HepG2 (cell line): ENCODE measurements around the gene LSM12. TPM values are rescaled to one million over a fixed set of nuclear protein-coding genes. Genes with fewer than 3 reads are reported as not detected.
A peak's percentile ranks its signal among the peaks of the same experiment; 100 is the strongest.

ENCODE experiments used
- BCLAF1 ChIP-seq: fragments of 450-650 bp; IDR thresholded peaks from 2 replicates; pipeline ENCODE4 v1.6.1; 2017; ENCODE audit warnings: mild to moderate bottlenecking
- CCAR2 ChIP-seq: fragments of 200-400 bp; formaldehyde crosslinking; optimal IDR thresholded peaks from 2 replicates; pipeline ENCODE3; 2018; ENCODE audit warnings: low read depth, mild to moderate bottlenecking, low read length, moderate library complexity
- IRF2 ChIP-seq: IDR thresholded peaks from 2 replicates; pipeline ENCODE4 v1.6.1; 2018; ENCODE audit warnings: missing genetic modification reagents, missing compliant biosample characterization
- ISX ChIP-seq: sonication (generic); formaldehyde crosslinking; conservative IDR thresholded peaks from 2 replicates; pipeline ENCODE4 v1.5.0; 2020; ENCODE audit warnings: missing genetic modification reagents
- KDM2A ChIP-seq: sonication (generic); formaldehyde crosslinking; IDR thresholded peaks from 2 replicates; pipeline ENCODE4 v1.4.0; 2020; ENCODE audit warnings: low read depth, missing genetic modification reagents, borderline replicate concordance
- NFIB ChIP-seq: sonication (generic); formaldehyde crosslinking; IDR thresholded peaks from 2 replicates; pipeline ENCODE4 v1.9.0; 2021; ENCODE audit warnings: missing genetic modification reagents, mild to moderate bottlenecking, borderline replicate concordance
- ZMYM3 ChIP-seq: sonication (generic); formaldehyde crosslinking; IDR thresholded peaks from 2 replicates; pipeline ENCODE4 v1.5.1; 2020; ENCODE audit warnings: mild to moderate bottlenecking, missing genetic modification reagents
- ZNF205 ChIP-seq: IDR thresholded peaks from 2 replicates; pipeline ENCODE4 v1.6.1; 2018; ENCODE audit warnings: missing biosample characterization, missing genetic modification reagents
- ZNF589 ChIP-seq: sonication (generic); formaldehyde crosslinking; conservative IDR thresholded peaks from 2 replicates; pipeline ENCODE4 v1.8.0; 2022; ENCODE audit warnings: mild to moderate bottlenecking, moderate library complexity, missing genetic modification reagents
- ZNF672 ChIP-seq: sonication (generic); formaldehyde crosslinking; IDR thresholded peaks from 2 replicates; pipeline ENCODE4 v1.8.1; 2022; ENCODE audit warnings: missing genetic modification reagents
- ZNF720 ChIP-seq: sonication (generic); formaldehyde crosslinking; IDR thresholded peaks from 2 replicates; pipeline ENCODE4 v1.4.0; 2020; ENCODE audit warnings: missing genetic modification reagents
- ZNF782 ChIP-seq: sonication (generic); formaldehyde crosslinking; IDR thresholded peaks from 2 replicates; pipeline ENCODE4 v1.4.0; 2020; ENCODE audit warnings: missing genetic modification reagents, mild to moderate bottlenecking, borderline replicate concordance
- polyA plus RNA-seq, 8 experiments: library from polyadenylated mRNA; depleted of rRNA in 3 of 8; stranded (reverse) in 7 of 8; unstranded in 1 of 8; fragments of >200 nt; fragmentation: Illumina TruSeq in 4 of 8; extraction: Trizol in 4 of 8; gene quantifications; 2 replicates each; pipeline versions ENCODE4 v1.2.1 to v1.2.3, GENCODE V29; 2011 to 2016; ENCODE audit warnings: low read depth in 4 of 8, missing spikeins in 1 of 8, mixed read lengths in 1 of 8; ENCODE audit not compliant: insufficient read depth in 1 of 8
- total RNA-seq, 5 experiments: library from RNA; depleted of rRNA; stranded (reverse); fragments of >200 nt; fragmentation: Illumina TruSeq; extraction: Trizol; gene quantifications; 2 replicates each; pipeline ENCODE4 v1.2.3, GENCODE V29; 2016; ENCODE audit warnings: low read depth in 1 of 5
- TF ChIP-seq, protein P1 (sequence below): sonication (generic); formaldehyde crosslinking; IDR thresholded peaks from 2 replicates; pipeline ENCODE4 v1.5.0; 2020; ENCODE audit warnings: mild to moderate bottlenecking, missing genetic modification reagents
- TF ChIP-seq, protein P2 (sequence below): sonication (generic); formaldehyde crosslinking; IDR thresholded peaks from 2 replicates; pipeline ENCODE4 v1.4.0; 2020; ENCODE audit warnings: missing genetic modification reagents
- TF ChIP-seq, protein P3 (sequence below): sonication (generic); formaldehyde crosslinking; IDR thresholded peaks from 2 replicates; pipeline ENCODE4 v1.4.0; 2020; ENCODE audit warnings: mild to moderate bottlenecking, missing genetic modification reagents

LSM12 gene
- total and polyA plus RNA-seq, 2 of the 13 experiments (the other 11 are each of a cell fraction or from before 2014, with no cell fraction given) = 52.8 to 55.7 TPM

- TF ChIP-seq CCAR2 (no peak), IRF2 (CRISPR knock-in tag) (peak; percentile 99), ISX (peak; percentile 85; the same call in 1 of the 2 replicates), ZNF672 (CRISPR knock-in tag) (peak; percentile 91; the same call in 1 of the 2 replicates), ZNF205 (CRISPR knock-in tag) (peak; percentile 93), NFIB (CRISPR knock-in tag) (peak; percentile 76; the same call in 1 of the 2 replicates), ZMYM3 (CRISPR knock-in tag) (peak; percentile 80), ZNF589 (0 out of 2 replicates have a peak, but pooled peaks have one; percentile 83), ZNF782 (CRISPR knock-in tag) (peak; percentile 71), ZNF720 (CRISPR knock-in tag) (no peak), BCLAF1 (no peak), KDM2A (peak; percentile 98)
- TF ChIP-seq, protein P1, sequence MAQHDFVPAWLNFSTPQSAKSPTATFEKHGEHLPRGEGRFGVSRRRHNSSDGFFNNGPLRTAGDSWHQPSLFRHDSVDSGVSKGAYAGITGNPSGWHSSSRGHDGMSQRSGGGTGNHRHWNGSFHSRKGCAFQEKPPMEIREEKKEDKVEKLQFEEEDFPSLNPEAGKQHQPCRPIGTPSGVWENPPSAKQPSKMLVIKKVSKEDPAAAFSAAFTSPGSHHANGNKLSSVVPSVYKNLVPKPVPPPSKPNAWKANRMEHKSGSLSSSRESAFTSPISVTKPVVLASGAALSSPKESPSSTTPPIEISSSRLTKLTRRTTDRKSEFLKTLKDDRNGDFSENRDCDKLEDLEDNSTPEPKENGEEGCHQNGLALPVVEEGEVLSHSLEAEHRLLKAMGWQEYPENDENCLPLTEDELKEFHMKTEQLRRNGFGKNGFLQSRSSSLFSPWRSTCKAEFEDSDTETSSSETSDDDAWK (CRISPR knock-in tag) = no peak
- TF ChIP-seq, protein P2, sequence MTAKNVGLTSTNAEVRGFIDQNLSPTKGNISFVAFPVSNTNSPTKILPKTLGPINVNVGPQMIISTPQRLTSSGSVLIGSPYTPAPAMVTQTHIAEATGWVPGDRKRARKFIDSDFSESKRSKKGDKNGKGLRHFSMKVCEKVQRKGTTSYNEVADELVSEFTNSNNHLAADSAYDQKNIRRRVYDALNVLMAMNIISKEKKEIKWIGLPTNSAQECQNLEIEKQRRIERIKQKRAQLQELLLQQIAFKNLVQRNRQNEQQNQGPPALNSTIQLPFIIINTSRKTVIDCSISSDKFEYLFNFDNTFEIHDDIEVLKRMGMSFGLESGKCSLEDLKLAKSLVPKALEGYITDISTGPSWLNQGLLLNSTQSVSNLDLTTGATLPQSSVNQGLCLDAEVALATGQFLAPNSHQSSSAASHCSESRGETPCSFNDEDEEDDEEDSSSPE = peak; percentile 98
- TF ChIP-seq, protein P3, sequence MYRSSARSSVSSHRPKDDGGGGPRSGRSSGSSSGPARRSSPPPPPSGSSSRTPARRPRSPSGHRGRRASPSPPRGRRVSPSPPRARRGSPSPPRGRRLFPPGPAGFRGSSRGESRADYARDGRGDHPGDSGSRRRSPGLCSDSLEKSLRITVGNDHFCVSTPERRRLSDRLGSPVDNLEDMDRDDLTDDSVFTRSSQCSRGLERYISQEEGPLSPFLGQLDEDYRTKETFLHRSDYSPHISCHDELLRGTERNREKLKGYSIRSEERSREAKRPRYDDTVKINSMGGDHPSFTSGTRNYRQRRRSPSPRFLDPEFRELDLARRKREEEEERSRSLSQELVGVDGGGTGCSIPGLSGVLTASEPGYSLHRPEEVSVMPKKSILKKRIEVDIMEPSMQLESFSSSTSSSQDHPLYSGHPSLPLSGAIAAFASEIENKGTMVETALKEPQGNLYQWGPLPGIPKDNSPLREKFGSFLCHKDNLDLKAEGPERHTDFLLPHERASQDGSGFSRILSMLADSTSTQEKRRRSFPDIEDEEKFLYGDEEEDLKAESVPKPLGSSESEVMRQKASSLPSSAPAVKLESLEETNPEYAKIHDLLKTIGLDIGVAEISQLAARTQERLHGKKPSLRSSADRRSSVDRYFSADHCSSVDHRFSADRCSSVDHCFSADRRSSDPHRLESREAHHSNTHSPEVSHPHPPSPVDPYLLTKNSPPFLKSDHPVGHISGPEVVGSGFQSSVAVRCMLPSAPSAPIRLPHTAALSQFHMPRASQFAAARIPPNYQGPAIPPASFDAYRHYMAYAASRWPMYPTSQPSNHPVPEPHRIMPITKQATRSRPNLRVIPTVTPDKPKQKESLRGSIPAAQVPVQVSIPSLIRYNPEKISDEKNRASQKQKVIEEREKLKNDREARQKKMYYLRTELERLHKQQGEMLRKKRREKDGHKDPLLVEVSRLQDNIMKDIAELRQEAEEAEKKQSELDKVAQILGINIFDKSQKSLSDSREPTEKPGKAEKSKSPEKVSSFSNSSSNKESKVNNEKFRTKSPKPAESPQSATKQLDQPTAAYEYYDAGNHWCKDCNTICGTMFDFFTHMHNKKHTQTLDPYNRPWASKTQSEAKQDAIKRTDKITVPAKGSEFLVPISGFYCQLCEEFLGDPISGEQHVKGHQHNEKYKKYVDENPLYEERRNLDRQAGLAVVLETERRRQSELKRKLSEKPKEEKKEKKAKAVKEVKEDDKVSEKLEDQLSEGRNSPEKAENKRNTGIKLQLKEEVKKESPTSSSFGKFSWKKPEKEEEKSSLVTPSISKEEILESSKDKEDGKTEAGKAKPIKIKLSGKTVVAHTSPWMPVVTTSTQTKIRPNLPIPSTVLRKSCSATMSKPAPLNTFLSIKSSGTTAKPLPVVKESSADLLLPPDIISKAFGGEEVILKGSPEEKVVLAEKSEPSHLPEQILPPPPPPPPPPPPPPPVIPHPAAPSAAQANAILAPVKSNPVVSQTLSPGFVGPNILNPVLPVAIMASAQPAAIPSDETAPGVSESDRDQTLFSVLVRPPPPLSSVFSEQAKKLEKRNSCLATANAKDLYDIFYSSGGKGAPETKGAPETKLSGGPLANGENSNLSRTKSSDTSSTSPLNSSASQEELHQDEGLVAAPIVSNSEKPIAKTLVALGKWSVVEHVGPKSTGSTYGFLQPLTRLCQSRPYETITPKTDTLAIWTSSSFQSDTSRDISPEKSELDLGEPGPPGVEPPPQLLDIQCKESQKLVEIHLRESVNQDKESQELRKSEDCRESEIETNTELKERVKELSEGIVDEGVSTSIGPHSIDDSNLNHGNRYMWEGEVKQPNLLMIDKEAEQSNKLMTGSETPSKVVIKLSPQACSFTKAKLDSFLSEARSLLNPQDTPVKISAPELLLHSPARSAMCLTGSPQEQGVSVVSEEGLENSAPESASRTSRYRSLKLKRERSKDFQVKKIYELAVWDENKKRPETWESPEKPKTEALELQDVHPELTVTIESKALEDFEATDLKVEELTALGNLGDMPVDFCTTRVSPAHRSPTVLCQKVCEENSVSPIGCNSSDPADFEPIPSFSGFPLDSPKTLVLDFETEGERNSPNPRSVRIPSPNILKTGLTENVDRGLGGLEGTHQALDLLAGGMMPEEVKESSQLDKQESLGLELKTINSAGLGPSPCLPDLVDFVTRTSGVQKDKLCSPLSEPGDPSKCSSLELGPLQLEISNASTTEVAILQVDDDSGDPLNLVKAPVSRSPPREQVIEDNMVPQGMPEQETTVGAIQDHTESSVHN (CRISPR knock-in tag) = peak; percentile 83; the same call in 1 of the 2 replicates
Measured at GRCh38 chr17:44070455-44071197, 4.2 kb upstream of the LSM12 start, which contains the start of gene G6PC3 (continued).
